ENCODE results near the gene RUNX2. TPM values are rescaled to one million over a fixed set of nuclear protein-coding genes. Genes with fewer than 3 reads are reported as not detected.
A peak's percentile ranks its signal among the peaks of the same experiment; 100 is the strongest.

RUNX2 gene
- total and polyA plus RNA-seq, 9 of the 15 experiments (the other 6 are each of a cell fraction or from before 2014, with no cell fraction given) = 0.29 to 1.00 (median 0.43) TPM

DNA sequence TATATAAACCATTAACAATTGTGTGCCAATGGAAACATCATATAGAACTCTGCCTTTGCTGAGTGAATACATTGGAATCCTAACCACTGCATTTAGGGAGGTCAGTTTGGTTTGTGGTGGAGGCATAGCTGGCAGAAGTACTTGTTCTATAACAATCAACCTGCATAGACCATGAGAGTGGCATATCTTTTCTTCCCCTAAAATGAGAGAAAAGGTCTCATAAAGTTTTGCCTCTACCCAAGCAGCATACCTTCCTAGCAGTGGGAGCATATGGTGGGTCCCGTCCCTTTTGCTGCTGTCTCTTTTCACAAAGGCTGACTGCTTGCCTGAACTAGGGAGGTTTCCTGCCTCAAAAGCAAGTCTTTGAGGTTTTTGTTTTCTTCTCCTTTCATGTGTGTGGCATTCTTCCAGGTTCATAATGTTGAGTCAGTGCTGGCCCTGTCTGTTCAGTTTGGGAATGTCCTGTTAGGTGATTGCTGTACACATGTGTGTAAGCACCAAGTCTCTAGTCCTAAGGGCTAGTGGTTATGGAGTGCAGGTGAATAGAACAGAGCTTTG is 110.8 kb downstream of the RUNX2 start (continued):
- TF ChIP-seq MGA (IDR thresholded peaks at IDR 0.05) (0 out of 2 replicates have a peak, but pooled peaks have one; percentile 15), ZNF140 (CRISPR knock-in tag; IDR thresholded peaks at IDR 0.05) (no peak), ZEB2 (IDR thresholded peaks at IDR 0.05) (no peak), EP300 (IDR thresholded peaks at IDR 0.05; ENCODE audit: low read length) (no peak), FOXJ3 (CRISPR knock-in tag; IDR thresholded peaks at IDR 0.05) (no peak), NR2C1 (IDR thresholded peaks at IDR 0.05) (no peak), NR2C1 (tag; IDR thresholded peaks at IDR 0.05) (no peak), ZNF263 (CRISPR knock-in tag; IDR thresholded peaks at IDR 0.05; ENCODE audit: borderline replicate concordance) (no peak), MYC (IDR thresholded peaks at IDR 0.05; ENCODE audit: low read depth, low read length) (0 out of 2 replicates have a peak, but pooled peaks have one; percentile 9), MYC (CRISPR knock-in tag; IDR thresholded peaks at IDR 0.05; ENCODE audit: borderline replicate concordance, low read depth) (no peak), PCBP2 (IDR thresholded peaks at IDR 0.05; ENCODE audit: low read depth, low read length, poor library complexity, severe bottlenecking) (no peak), JUN (IDR thresholded peaks at IDR 0.05; ENCODE audit: borderline replicate concordance, low read depth, low read length) (no peak), JUN (CRISPR knock-in tag; IDR thresholded peaks at IDR 0.05; ENCODE audit: borderline replicate concordance) (no peak), ZNF217 (CRISPR knock-in tag; IDR thresholded peaks at IDR 0.05) (no peak)
- TF ChIP-seq, protein P1, sequence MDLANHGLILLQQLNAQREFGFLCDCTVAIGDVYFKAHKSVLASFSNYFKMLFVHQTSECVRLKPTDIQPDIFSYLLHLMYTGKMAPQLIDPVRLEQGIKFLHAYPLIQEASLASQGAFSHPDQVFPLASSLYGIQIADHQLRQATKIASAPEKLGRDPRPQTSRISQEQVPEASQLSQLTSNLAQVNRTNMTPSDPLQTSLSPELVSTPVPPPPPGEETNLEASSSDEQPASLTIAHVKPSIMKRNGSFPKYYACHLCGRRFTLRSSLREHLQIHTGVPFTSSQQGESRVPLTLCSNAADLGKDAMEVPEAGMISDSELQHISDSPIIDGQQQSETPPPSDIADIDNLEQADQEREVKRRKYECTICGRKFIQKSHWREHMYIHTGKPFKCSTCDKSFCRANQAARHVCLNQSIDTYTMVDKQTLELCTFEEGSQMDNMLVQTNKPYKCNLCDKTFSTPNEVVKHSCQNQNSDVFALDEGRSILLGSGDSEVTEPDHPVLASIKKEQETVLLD (IDR thresholded peaks at IDR 0.05) = no peak
- TF ChIP-seq, protein P2, sequence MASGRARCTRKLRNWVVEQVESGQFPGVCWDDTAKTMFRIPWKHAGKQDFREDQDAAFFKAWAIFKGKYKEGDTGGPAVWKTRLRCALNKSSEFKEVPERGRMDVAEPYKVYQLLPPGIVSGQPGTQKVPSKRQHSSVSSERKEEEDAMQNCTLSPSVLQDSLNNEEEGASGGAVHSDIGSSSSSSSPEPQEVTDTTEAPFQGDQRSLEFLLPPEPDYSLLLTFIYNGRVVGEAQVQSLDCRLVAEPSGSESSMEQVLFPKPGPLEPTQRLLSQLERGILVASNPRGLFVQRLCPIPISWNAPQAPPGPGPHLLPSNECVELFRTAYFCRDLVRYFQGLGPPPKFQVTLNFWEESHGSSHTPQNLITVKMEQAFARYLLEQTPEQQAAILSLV (tag; IDR thresholded peaks at IDR 0.05) = no peak

Measured in K562 (cell line).